Stimulated activated CD4-positive, alpha-beta T cell treated with anti-CD3 and anti-CD28 coated beads, Interleukin-12 subunit alpha, Interleukin-12 subunit beta, amount 100 ng/mL, for 48 hours (primary cell): ENCODE data around the gene GRM8.
A peak's percentile ranks its signal among the peaks of the same experiment; 100 is the strongest.

Experiments used
- DNase-seq, 3 donors: peaks; one replicate each; pipeline ENCODE4 v3.0.0-alpha.2; 2020; ENCODE audit warnings: low read depth in 2 of 3, low spot score in 1 of 3

The GRM8 gene

GRCh38 chr7:126820925-126821324 is 431.8 kb downstream of the GRM8 start:
- no peak for DNase-seq

- DNase-seq, result no peak
Measured at GRCh38 chr7:126819197-126819484, 433.6 kb downstream of the GRM8 start.

- no peak for DNase-seq
Measured at GRCh38 chr7:126818393-126819196, 434.1 kb downstream of the GRM8 start.

GRCh38 chr7:126809188-126809587 is 443.6 kb downstream of the GRM8 start:
- no peak for DNase-seq

GRCh38 chr7:126806614-126807013 is 446.1 kb downstream of the GRM8 start:
- DNase-seq, result no peak

- no peak for DNase-seq
Measured at GRCh38 chr7:126805351-126805750, 447.4 kb downstream of the GRM8 start.

- no peak for DNase-seq
Measured at GRCh38 chr7:126804604-126805003, 448.1 kb downstream of the GRM8 start.

- no peak for DNase-seq
Measured at GRCh38 chr7:126803990-126804389, 448.8 kb downstream of the GRM8 start.

- DNase-seq, result peak; percentile 0 to 42 (median 12)
Measured at GRCh38 chr7:126803060-126803665, 449.6 kb downstream of the GRM8 start.

- DNase-seq, result no peak
Measured at GRCh38 chr7:126801733-126802132, 451.0 kb downstream of the GRM8 start.

- no peak for DNase-seq
Measured at GRCh38 chr7:126799541-126799940, 453.2 kb downstream of the GRM8 start.

GRCh38 chr7:126792521-126792920 is 460.2 kb downstream of the GRM8 start:
- DNase-seq, result no peak

GRCh38 chr7:126791306-126791705 is 461.4 kb downstream of the GRM8 start:
- no peak for DNase-seq

GRCh38 chr7:126790763-126791162 is 462.0 kb downstream of the GRM8 start:
- DNase-seq, result no peak

- DNase-seq, result no peak
Measured at GRCh38 chr7:126783613-126784012, 469.1 kb downstream of the GRM8 start.

- no peak for DNase-seq
Measured at GRCh38 chr7:126780993-126781392, 471.7 kb downstream of the GRM8 start.

GRCh38 chr7:126778101-126778500 is 474.6 kb downstream of the GRM8 start:
- DNase-seq, result no peak

- no peak for DNase-seq
Measured at GRCh38 chr7:126776498-126776897, 476.2 kb downstream of the GRM8 start.

- no peak for DNase-seq
Measured at GRCh38 chr7:126774077-126774476, 478.7 kb downstream of the GRM8 start.

GRCh38 chr7:126768836-126769235 is 483.9 kb downstream of the GRM8 start:
- no peak for DNase-seq

GRCh38 chr7:126760914-126761577 is 491.7 kb downstream of the GRM8 start:
- no peak for DNase-seq

GRCh38 chr7:126755381-126755780 is 497.4 kb downstream of the GRM8 start:
- no peak for DNase-seq
